HCT116 (cell line): Measurements from ENCODE around the gene EHMT1. TPM values are rescaled to one million over a fixed set of nuclear protein-coding genes. Genes with fewer than 3 reads are reported as not detected.

Experiments
- ATAC-seq: fragments of 200-7000 bp; cut with Tn5 transposase; 2 replicates; pipeline ENCODE4 v1.9.1; 2020; ENCODE audit warnings: mild to moderate bottlenecking, moderate library complexity
- BruUV-seq: library from RNA; stranded (reverse); fragments of 400-500 nt; replicated peaks from 2 replicates; lab custom pipeline; 2021; lab: Mats Ljungman, UMichigan
- CTCF ChIA-PET: fragments of 300-600 bp; sonication (Branson Sonifier 250); formaldehyde crosslinking; loops from one replicate; lab custom pipeline; 2021; ENCODE audit warnings: antibody characterized with exemption; lab: Charles Lee
- POLR2A ChIA-PET: fragments of 300-600, 350-600 bp; sonication (Branson Sonifier 250); formaldehyde crosslinking; loops from one replicate; lab custom pipeline; 2021; ENCODE audit warnings: antibody characterized with exemption; lab: Charles Lee
- RAD21 ChIA-PET, 2 experiments: fragments of 300-600 bp; sonication (Branson Sonifier 250); formaldehyde crosslinking; loops; one replicate each; lab custom pipeline; 2023; ENCODE audit warnings: low total read pairs in 2 of 2; ENCODE audit not compliant: uncharacterized antibody in 2 of 2, unreplicated experiment in 2 of 2, low non-redundant PET in 1 of 2; lab: Charles Lee
- DNase-seq: peaks from one replicate; pipeline ENCODE4 v3.0.0-alpha.2; 2010; ENCODE audit warnings: low read depth, low spot score
- H2AFZ ChIP-seq: fragments of 200-600 bp; shearing (Covaris generic), sonication (generic); 2 replicates; pipeline ENCODE4 v1.6.1; 2017; ENCODE audit warnings: low read depth, mixed run types, mixed read lengths, antibody characterized with exemption, low read length; ENCODE audit not compliant: poor library complexity, severe bottlenecking
- H3K27ac ChIP-seq: 2 replicates; pipeline ENCODE4 v1.5.1; 2012; ENCODE audit warnings: low read depth, low read length
- H3K27me3 ChIP-seq: fragments of 200-600 bp; sonication (generic); 2 replicates; pipeline ENCODE4 v1.6.1; 2016; ENCODE audit warnings: mixed run types, low read length, mixed read lengths; ENCODE audit not compliant: insufficient read depth
- H3K36me3 ChIP-seq, 2 experiments: fragments of 200-500 bp in 1 of 2; fragments of 200-600 bp in 1 of 2; sonication (Bioruptor generic) in 1 of 2; sonication (generic) in 1 of 2; 2 replicates each; pipeline versions ENCODE4 v1.5.1 to v1.6.1; 2014 to 2016; ENCODE audit warnings: low read length in 2 of 2, inconsistent platforms in 1 of 2, mixed read lengths in 1 of 2, mixed run types in 1 of 2; ENCODE audit not compliant: insufficient read depth in 2 of 2, control insufficient read depth in 1 of 2
- H3K4me1 ChIP-seq, 2 experiments: fragments of 200-600 bp in 1 of 2; sonication (generic) in 1 of 2; 2 replicates each; pipeline versions ENCODE4 v1.5.1 to v1.6.1; 2012 to 2017; ENCODE audit warnings: low read length in 2 of 2, inconsistent platforms in 1 of 2, mild to moderate bottlenecking in 1 of 2, mixed read lengths in 1 of 2, mixed run types in 1 of 2, moderate library complexity in 1 of 2; ENCODE audit not compliant: insufficient read depth in 2 of 2, control insufficient read depth in 1 of 2
- H3K4me2 ChIP-seq: fragments of 200-600 bp; sonication (generic); 2 replicates; pipeline ENCODE4 v1.6.1; 2017; ENCODE audit warnings: mixed run types, low read length, mixed read lengths
- H3K4me3 ChIP-seq, 2 experiments: fragments of 200-600 bp in 1 of 2; sonication (generic) in 1 of 2; replicated peaks in 1 of 2; 2 replicates each; pipeline ENCODE4 v1.5.1; 2011 to 2016; ENCODE audit warnings: low read length in 2 of 2, control low read depth in 1 of 2, low read depth in 1 of 2, mild to moderate bottlenecking in 1 of 2, mixed read lengths in 1 of 2, mixed run types in 1 of 2
- H3K79me2 ChIP-seq: fragments of 200-600 bp; sonication (generic); 2 replicates; pipeline ENCODE4 v1.6.1; 2017; ENCODE audit warnings: mild to moderate bottlenecking, mixed run types, low read length, moderate library complexity, mixed read lengths; ENCODE audit not compliant: insufficient read depth
- H3K9ac ChIP-seq: fragments of 200-600 bp; sonication (generic); 2 replicates; pipeline ENCODE4 v1.6.1; 2016; ENCODE audit warnings: low read length, mixed read lengths
- H3K9me2 ChIP-seq: fragments of 200-600 bp; sonication (generic), shearing (Covaris generic); 2 replicates; pipeline ENCODE4 v1.6.1; 2017; ENCODE audit warnings: mixed run types, mild to moderate bottlenecking, moderate library complexity; ENCODE audit not compliant: insufficient read depth
- H3K9me3 ChIP-seq, 2 experiments: fragments of 200-500 bp in 1 of 2; fragments of 200-600 bp in 1 of 2; sonication (Bioruptor generic) in 1 of 2; sonication (generic) in 1 of 2; 2 replicates each; pipeline ENCODE4 v1.6.1; 2014 to 2017; ENCODE audit warnings: low read length in 2 of 2, mixed read lengths in 2 of 2, inconsistent platforms in 1 of 2, low read depth in 1 of 2, mild to moderate bottlenecking in 1 of 2, mixed run types in 1 of 2, moderate library complexity in 1 of 2; ENCODE audit not compliant: control insufficient read depth in 1 of 2, insufficient read depth in 1 of 2
- H4K20me1 ChIP-seq: fragments of 200-600 bp; sonication (generic), shearing (Covaris generic); 2 replicates; pipeline ENCODE4 v1.6.1; 2017; ENCODE audit warnings: mixed run types, mild to moderate bottlenecking, moderate library complexity; ENCODE audit not compliant: insufficient read depth
- EGR1 ChIP-seq: IDR thresholded peaks from 2 replicates; pipeline ENCODE4 v1.6.1; 2012; ENCODE audit warnings: low read depth
- ELF1 ChIP-seq: IDR thresholded peaks from 2 replicates; pipeline ENCODE4 v1.6.1; 2012; ENCODE audit warnings: low read depth, borderline replicate concordance
- EZH2 ChIP-seq: fragments of 200-600 bp; sonication (generic); IDR thresholded peaks from 2 replicates; pipeline ENCODE4 v1.6.1; 2017; ENCODE audit warnings: antibody characterized with exemption, mixed run types
- JUND ChIP-seq: IDR thresholded peaks from 2 replicates; pipeline ENCODE4 v1.6.1; 2012
- MAX ChIP-seq: IDR thresholded peaks from 2 replicates; pipeline ENCODE4 v1.6.1; 2012
- POLR2A ChIP-seq: IDR thresholded peaks from 2 replicates; pipeline ENCODE4 v1.7.0; 2011; ENCODE audit warnings: borderline replicate concordance; ENCODE audit not compliant: insufficient read depth, insufficient read length; ENCODE audit errors: extremely low read depth
- POLR2AphosphoS5 ChIP-seq: IDR thresholded peaks from 2 replicates; pipeline ENCODE4 v1.6.1; 2011; ENCODE audit warnings: mild to moderate bottlenecking, low read depth, low read length, moderate library complexity
- SIN3A ChIP-seq: IDR thresholded peaks from 2 replicates; pipeline ENCODE4 v1.6.1; 2012; ENCODE audit warnings: low read depth
- SP1 ChIP-seq: IDR thresholded peaks from 2 replicates; pipeline ENCODE4 v1.6.1; 2012; ENCODE audit warnings: low read depth
- SRF ChIP-seq: IDR thresholded peaks from 2 replicates; pipeline ENCODE4 v1.6.1; 2012; ENCODE audit warnings: low read depth
- YY1 ChIP-seq: IDR thresholded peaks from 2 replicates; pipeline ENCODE4 v1.6.1; 2011; ENCODE audit warnings: low read length, low read depth, moderate library complexity, mild to moderate bottlenecking; ENCODE audit not compliant: insufficient replicate concordance; ENCODE audit errors: extremely low read depth
- ZFX ChIP-seq: fragments of 450-650 bp; IDR thresholded peaks from 2 replicates; pipeline ENCODE4 v1.6.1; 2017
- intact Hi-C: fragments of 100-400 bp; cut with micrococcal nuclease; formaldehyde crosslinking; loops from 2 replicates; pipeline ENCODE4 v1.10.0; 2022
- total RNA-seq: library from RNA; stranded (reverse); gene quantifications from one replicate; pipeline ENCODE4 v1.2.1, GENCODE V29; 2021; ENCODE audit not compliant: unreplicated experiment
- TF ChIP-seq, protein P1 (sequence below): IDR thresholded peaks from 2 replicates; pipeline ENCODE4 v1.6.1; 2012
- TF ChIP-seq, protein P2 (sequence below): IDR thresholded peaks from 2 replicates; pipeline ENCODE4 v1.6.1; 2012; ENCODE audit warnings: low read depth
- TF ChIP-seq, protein P3 (sequence below): IDR thresholded peaks from 2 replicates; pipeline ENCODE4 v1.6.1; 2011; ENCODE audit warnings: mild to moderate bottlenecking, low read length, moderate library complexity; ENCODE audit not compliant: insufficient replicate concordance; ENCODE audit errors: extremely low read depth

The EHMT1 gene
- total RNA-seq, 1 experiment from 2014 or later: 86.1 TPM

GRCh38 chr9:137705906-137706305, 87.1 kb downstream of the EHMT1 start:
- no peak overlapping the region for H3K4me2 ChIP-seq
- POLR2A ChIA-PET: no interaction called here
- CTCF ChIA-PET: no interaction called here

More at GRCh38 chr9:137705906-137706305, 87.1 kb downstream of the EHMT1 start:
- Histone ChIP-seq H3K79me2 (peaks cover 87% of the 10 kb centered on the region), H2AFZ (no peak overlapping the region), H3K9ac (no peak overlapping the region), H3K36me3 (no peaks in the 10 kb centered on the region), H3K9me2 (no peaks in the 10 kb centered on the region), H3K27ac (no peak overlapping the region), H3K9me3 (peaks cover 6% of the 10 kb centered on the region in 2 experiments; a peak in 1 of 4 replicates), H4K20me1 (peaks cover 9% of the 10 kb centered on the region; the same call in 1 of the 2 replicates), H3K27me3 (no peaks in the 10 kb centered on the region), H3K4me3 (no peak overlapping the region), H3K4me1 (peaks cover 0 to 5% of the 10 kb centered on the region in 2 experiments; a peak in 2 of 4 replicates)
- intact Hi-C loops: loop anchor here (2.0 kb wide), 1 partner anchor 75 kb away; no protein-coding TSS in a partner anchor
- RAD21 ChIA-PET: no interaction called here
- no TSS peak for BruUV-seq
- TF ChIP-seq POLR2AphosphoS5 (no peak), JUND (no peak), SRF (no peak), MAX (no peak), EZH2 (no peak), EGR1 (no peak), YY1 (no peak), POLR2A (no peak), SIN3A (no peak), SP1 (no peak), ELF1 (no peak), ZFX (no peak)
- TF ChIP-seq, protein P1, sequence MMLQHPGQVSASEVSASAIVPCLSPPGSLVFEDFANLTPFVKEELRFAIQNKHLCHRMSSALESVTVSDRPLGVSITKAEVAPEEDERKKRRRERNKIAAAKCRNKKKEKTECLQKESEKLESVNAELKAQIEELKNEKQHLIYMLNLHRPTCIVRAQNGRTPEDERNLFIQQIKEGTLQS: no peak
- TF ChIP-seq, protein P2, sequence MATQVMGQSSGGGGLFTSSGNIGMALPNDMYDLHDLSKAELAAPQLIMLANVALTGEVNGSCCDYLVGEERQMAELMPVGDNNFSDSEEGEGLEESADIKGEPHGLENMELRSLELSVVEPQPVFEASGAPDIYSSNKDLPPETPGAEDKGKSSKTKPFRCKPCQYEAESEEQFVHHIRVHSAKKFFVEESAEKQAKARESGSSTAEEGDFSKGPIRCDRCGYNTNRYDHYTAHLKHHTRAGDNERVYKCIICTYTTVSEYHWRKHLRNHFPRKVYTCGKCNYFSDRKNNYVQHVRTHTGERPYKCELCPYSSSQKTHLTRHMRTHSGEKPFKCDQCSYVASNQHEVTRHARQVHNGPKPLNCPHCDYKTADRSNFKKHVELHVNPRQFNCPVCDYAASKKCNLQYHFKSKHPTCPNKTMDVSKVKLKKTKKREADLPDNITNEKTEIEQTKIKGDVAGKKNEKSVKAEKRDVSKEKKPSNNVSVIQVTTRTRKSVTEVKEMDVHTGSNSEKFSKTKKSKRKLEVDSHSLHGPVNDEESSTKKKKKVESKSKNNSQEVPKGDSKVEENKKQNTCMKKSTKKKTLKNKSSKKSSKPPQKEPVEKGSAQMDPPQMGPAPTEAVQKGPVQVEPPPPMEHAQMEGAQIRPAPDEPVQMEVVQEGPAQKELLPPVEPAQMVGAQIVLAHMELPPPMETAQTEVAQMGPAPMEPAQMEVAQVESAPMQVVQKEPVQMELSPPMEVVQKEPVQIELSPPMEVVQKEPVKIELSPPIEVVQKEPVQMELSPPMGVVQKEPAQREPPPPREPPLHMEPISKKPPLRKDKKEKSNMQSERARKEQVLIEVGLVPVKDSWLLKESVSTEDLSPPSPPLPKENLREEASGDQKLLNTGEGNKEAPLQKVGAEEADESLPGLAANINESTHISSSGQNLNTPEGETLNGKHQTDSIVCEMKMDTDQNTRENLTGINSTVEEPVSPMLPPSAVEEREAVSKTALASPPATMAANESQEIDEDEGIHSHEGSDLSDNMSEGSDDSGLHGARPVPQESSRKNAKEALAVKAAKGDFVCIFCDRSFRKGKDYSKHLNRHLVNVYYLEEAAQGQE: no peak
- TF ChIP-seq, protein P3, sequence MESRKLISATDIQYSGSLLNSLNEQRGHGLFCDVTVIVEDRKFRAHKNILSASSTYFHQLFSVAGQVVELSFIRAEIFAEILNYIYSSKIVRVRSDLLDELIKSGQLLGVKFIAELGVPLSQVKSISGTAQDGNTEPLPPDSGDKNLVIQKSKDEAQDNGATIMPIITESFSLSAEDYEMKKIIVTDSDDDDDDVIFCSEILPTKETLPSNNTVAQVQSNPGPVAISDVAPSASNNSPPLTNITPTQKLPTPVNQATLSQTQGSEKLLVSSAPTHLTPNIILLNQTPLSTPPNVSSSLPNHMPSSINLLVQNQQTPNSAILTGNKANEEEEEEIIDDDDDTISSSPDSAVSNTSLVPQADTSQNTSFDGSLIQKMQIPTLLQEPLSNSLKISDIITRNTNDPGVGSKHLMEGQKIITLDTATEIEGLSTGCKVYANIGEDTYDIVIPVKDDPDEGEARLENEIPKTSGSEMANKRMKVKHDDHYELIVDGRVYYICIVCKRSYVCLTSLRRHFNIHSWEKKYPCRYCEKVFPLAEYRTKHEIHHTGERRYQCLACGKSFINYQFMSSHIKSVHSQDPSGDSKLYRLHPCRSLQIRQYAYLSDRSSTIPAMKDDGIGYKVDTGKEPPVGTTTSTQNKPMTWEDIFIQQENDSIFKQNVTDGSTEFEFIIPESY: no peak
- DNase-seq (no peak), ATAC-seq (peak; percentile 36; the same call in 1 of the 2 replicates)
